Adipocyte (in vitro differentiated cells): ENCODE data around the gene OR6Y1.

Source experiments
- DNase-seq: peaks from one replicate; pipeline ENCODE4 v3.0.0-alpha.2; 2015; ENCODE audit warnings: low read depth
- H3K27me3 ChIP-seq: replicated peaks from 2 replicates; pipeline ENCODE4 v1.7.0; 2013; ENCODE audit warnings: mild to moderate bottlenecking, low read length, moderate library complexity; ENCODE audit not compliant: control insufficient read depth, insufficient read depth
- H3K36me3 ChIP-seq: 2 replicates; pipeline ENCODE4 v1.7.0; 2013; ENCODE audit warnings: low read length, mild to moderate bottlenecking, moderate library complexity; ENCODE audit not compliant: control insufficient read depth, insufficient read depth, severe bottlenecking
- H3K4me1 ChIP-seq: 2 replicates; pipeline ENCODE4 v1.7.0; 2013; ENCODE audit warnings: mild to moderate bottlenecking, low read length, moderate library complexity; ENCODE audit not compliant: control insufficient read depth, insufficient read depth
- H3K4me3 ChIP-seq: 2 replicates; pipeline ENCODE4 v1.7.0; 2013; ENCODE audit warnings: mild to moderate bottlenecking, low read length, moderate library complexity
- H3K9ac ChIP-seq: 2 replicates; pipeline ENCODE4 v1.7.0; 2013; ENCODE audit warnings: mild to moderate bottlenecking, low read length, moderate library complexity
- H3K9me3 ChIP-seq: 2 replicates; pipeline ENCODE4 v1.7.0; 2013; ENCODE audit warnings: mild to moderate bottlenecking, low read length, moderate library complexity; ENCODE audit not compliant: control insufficient read depth

Gene OR6Y1

GRCh38 chr1:158496374-158496773 lies 57.8 kb downstream of the OR6Y1 start:
- H3K9ac ChIP-seq: no peak overlapping the region
- peaks cover 8% of the 10 kb centered on the region for H3K27me3 ChIP-seq
- DNase-seq: no peak
- H3K36me3 ChIP-seq: no peaks in the 10 kb centered on the region
- no peaks in the 10 kb centered on the region for H3K9me3 ChIP-seq
- H3K4me1 ChIP-seq: no peaks in the 10 kb centered on the region
- H3K4me3 ChIP-seq: no peak overlapping the region

DNA sequence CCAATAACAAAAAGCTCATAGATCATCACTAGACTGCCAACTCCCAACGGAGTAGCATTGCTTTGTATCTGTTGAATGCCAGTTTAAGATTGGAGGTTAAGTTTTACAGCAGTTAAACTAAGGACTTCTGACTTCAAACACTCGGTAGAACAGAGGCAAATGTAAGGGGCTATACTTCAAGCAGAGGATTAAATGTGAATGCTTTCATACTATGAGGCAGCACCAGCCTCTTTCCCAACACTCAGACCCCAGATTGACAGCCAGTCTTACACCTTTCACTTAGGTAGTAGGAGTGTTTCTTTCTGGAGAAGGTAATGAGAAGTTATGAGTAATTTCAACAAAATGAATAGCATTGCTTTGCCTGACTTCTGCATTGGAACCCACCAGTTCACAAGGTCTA lies 59.4 kb downstream of the OR6Y1 start:
- Histone ChIP-seq H3K27me3 (peaks cover 8% of the 10 kb centered on the region), H3K9ac (no peak overlapping the region), H3K4me3 (no peak overlapping the region), H3K9me3 (no peaks in the 10 kb centered on the region), H3K4me1 (no peaks in the 10 kb centered on the region), H3K36me3 (no peaks in the 10 kb centered on the region)
- no peak for DNase-seq
